ENCODE data around the gene TMEM181. TPM values are rescaled to one million over a fixed set of nuclear protein-coding genes. Genes with fewer than 3 reads are reported as not detected.

Gene TMEM181
- total RNA-seq, 1 experiment from 2014 or later = 18.7 TPM

DNA sequence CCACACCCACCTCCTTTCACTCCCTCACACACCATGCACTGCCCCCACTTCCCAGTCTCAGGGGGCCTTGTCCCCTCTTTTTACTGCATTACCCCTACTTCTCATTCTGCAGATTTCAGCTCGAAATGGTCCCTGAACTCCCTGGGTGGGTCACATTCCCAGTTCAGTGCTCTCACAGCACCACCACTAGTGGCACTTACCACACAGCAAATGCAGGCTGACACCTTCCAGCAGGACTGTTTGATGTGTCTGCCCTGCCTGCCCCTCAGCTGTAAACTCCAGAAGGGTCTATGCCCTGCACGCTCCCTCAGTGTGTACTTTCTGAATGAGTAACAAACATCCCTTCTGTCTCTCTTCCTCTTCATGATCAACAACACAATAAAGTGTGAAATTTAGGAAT lies 80.6 kb downstream of the TMEM181 start:
- peaks cover 25% of the 10 kb centered on the region for H4K20me1 ChIP-seq (ENCODE audit: insufficient read depth)
- intact Hi-C loops (cut with micrococcal nuclease; ENCODE audit: unreplicated experiment) = loop anchor here (10.0 kb wide), 3 partner anchors 214 to 876 kb away; no protein-coding TSS in a partner anchor

GRCh38 chr6:158642097-158642601 lies 82.3 kb downstream of the TMEM181 start:
- peaks cover 33% of the 10 kb centered on the region for H3K36me3 ChIP-seq (ENCODE audit: low read depth)
- TF ChIP-seq EZH2 (IDR thresholded peaks at IDR 0.05; ENCODE audit: low read depth) = no peak
- TF ChIP-seq, protein P1, sequence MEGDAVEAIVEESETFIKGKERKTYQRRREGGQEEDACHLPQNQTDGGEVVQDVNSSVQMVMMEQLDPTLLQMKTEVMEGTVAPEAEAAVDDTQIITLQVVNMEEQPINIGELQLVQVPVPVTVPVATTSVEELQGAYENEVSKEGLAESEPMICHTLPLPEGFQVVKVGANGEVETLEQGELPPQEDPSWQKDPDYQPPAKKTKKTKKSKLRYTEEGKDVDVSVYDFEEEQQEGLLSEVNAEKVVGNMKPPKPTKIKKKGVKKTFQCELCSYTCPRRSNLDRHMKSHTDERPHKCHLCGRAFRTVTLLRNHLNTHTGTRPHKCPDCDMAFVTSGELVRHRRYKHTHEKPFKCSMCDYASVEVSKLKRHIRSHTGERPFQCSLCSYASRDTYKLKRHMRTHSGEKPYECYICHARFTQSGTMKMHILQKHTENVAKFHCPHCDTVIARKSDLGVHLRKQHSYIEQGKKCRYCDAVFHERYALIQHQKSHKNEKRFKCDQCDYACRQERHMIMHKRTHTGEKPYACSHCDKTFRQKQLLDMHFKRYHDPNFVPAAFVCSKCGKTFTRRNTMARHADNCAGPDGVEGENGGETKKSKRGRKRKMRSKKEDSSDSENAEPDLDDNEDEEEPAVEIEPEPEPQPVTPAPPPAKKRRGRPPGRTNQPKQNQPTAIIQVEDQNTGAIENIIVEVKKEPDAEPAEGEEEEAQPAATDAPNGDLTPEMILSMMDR (conservative IDR thresholded peaks at IDR 0.05) = no peak
- DNase-seq = peak; percentile 58 to 93
- ChIA-PET CTCF (interaction anchor here (0.6 to 1.0 kb wide), 2 partner anchors 18 to 32 kb away, joined by 3 to 4 read pairs; no protein-coding TSS in a partner anchor), POLR2A (ENCODE audit: unreplicated experiment) (interaction anchor here (0.5 kb wide), 1 partner anchor 18 kb away, joined by 4 read pairs; no protein-coding TSS in a partner anchor)
- H4K20me1 ChIP-seq (ENCODE audit: insufficient read depth) = peaks cover 22% of the 10 kb centered on the region
- H3F3A ChIP-seq (ENCODE audit: insufficient read depth, low read depth) = peaks cover 67% of the 10 kb centered on the region
- H3K9me3 ChIP-seq (ENCODE audit: insufficient read depth, low read depth) = no peaks in the 10 kb centered on the region
- no peaks in the 10 kb centered on the region for H3K9me2 ChIP-seq (ENCODE audit: insufficient read depth)
- peaks cover 78% of the 10 kb centered on the region for H3K79me2 ChIP-seq (ENCODE audit: low read depth)
- intact Hi-C loops (cut with micrococcal nuclease; ENCODE audit: unreplicated experiment) = loop anchor here (10.0 kb wide), 3 partner anchors 213 to 877 kb away; no protein-coding TSS in a partner anchor
- H2AFZ ChIP-seq = no peak overlapping the region
- H3K27me3 ChIP-seq (ENCODE audit: insufficient read depth, low read depth) = no peaks in the 10 kb centered on the region
- BruUV-seq (replicated peaks) = no TSS peak
- H3K27ac ChIP-seq = peak overlapping the region; percentile 85
- peak overlapping the region; percentile 89 for H3K4me2 ChIP-seq
- peak overlapping the region; percentile 68; the same call in 1 of the 2 replicates for H3K4me3 ChIP-seq
- H3K4me1 ChIP-seq (replicated peaks; ENCODE audit: insufficient read depth) = peaks cover 44% of the 10 kb centered on the region

More for the DNA sequence above, 80.6 kb downstream of the TMEM181 start:
- CTCF ChIA-PET = interaction anchor here (0.6 kb wide), 1 partner anchor 51 kb away, joined by 3 read pairs; no protein-coding TSS in a partner anchor
- DNase-seq = no peak
- no peaks in the 10 kb centered on the region for H3K9me3 ChIP-seq (ENCODE audit: insufficient read depth, low read depth)
- H3K27ac ChIP-seq = no peak overlapping the region
- H3F3A ChIP-seq (ENCODE audit: insufficient read depth, low read depth) = peaks cover 64% of the 10 kb centered on the region
- peaks cover 75% of the 10 kb centered on the region for H3K79me2 ChIP-seq (ENCODE audit: low read depth)
- H3K4me2 ChIP-seq = peak overlapping the region; percentile 89; the same call in 1 of the 2 replicates
- no peaks in the 10 kb centered on the region for H3K27me3 ChIP-seq (ENCODE audit: insufficient read depth, low read depth)
- no peak overlapping the region for H2AFZ ChIP-seq
- POLR2A ChIA-PET (ENCODE audit: unreplicated experiment) = no interaction called here
- TF ChIP-seq, protein P1 (conservative IDR thresholded peaks at IDR 0.05) = no peak
- TF ChIP-seq EZH2 (IDR thresholded peaks at IDR 0.05; ENCODE audit: low read depth) = no peak
- no TSS peak for BruUV-seq (replicated peaks)
- peaks cover 45% of the 10 kb centered on the region for H3K36me3 ChIP-seq (ENCODE audit: low read depth)
- H3K9me2 ChIP-seq (ENCODE audit: insufficient read depth) = no peaks in the 10 kb centered on the region
- H3K4me1 ChIP-seq (replicated peaks; ENCODE audit: insufficient read depth) = peaks cover 30% of the 10 kb centered on the region
- H3K4me3 ChIP-seq = no peak overlapping the region

GRCh38 chr6:158643836-158644230 lies 83.9 kb downstream of the TMEM181 start:
- POLR2A ChIA-PET (ENCODE audit: unreplicated experiment) = interaction anchor here (0.6 to 0.8 kb wide), 3 partner anchors 225 to 1422 kb away, joined by 3 to 8 read pairs (median 4); no protein-coding TSS in a partner anchor
- CTCF ChIA-PET = no interaction called here

More at GRCh38 chr6:158643836-158644230, 83.9 kb downstream of the TMEM181 start:
- Histone ChIP-seq H3K27me3 (ENCODE audit: insufficient read depth, low read depth) (no peaks in the 10 kb centered on the region), H2AFZ (0 out of 2 replicates have a peak overlapping the region, but pooled peaks have one; percentile 72), H3K4me1 (replicated peaks; ENCODE audit: insufficient read depth) (peaks cover 58% of the 10 kb centered on the region), H3K9me3 (ENCODE audit: insufficient read depth, low read depth) (no peaks in the 10 kb centered on the region), H3K27ac (peak overlapping the region; percentile 85), H3K36me3 (ENCODE audit: low read depth) (peaks cover 29% of the 10 kb centered on the region), H4K20me1 (ENCODE audit: insufficient read depth) (peaks cover 16% of the 10 kb centered on the region), H3K9me2 (ENCODE audit: insufficient read depth) (no peaks in the 10 kb centered on the region), H3K4me3 (peak overlapping the region; percentile 68), H3K4me2 (peak overlapping the region; percentile 89), H3K79me2 (ENCODE audit: low read depth) (peaks cover 70% of the 10 kb centered on the region), H3F3A (ENCODE audit: insufficient read depth, low read depth) (peaks cover 66% of the 10 kb centered on the region)
- intact Hi-C loops (cut with micrococcal nuclease; ENCODE audit: unreplicated experiment) = loop anchor here (2.0 to 10.0 kb wide), 4 partner anchors 23 to 879 kb away; no protein-coding TSS in a partner anchor
- TF ChIP-seq, protein P1 (conservative IDR thresholded peaks at IDR 0.05) = no peak
- no peak for TF ChIP-seq EZH2 (IDR thresholded peaks at IDR 0.05; ENCODE audit: low read depth)
- no peak for DNase-seq
- no TSS peak for BruUV-seq (replicated peaks)

Measured in PC-9 (cell line).